GM21717 (cell line): Measurements from ENCODE around the gene ABR.
"Not testable (repeated sequence)": the region's sequence is repeated elsewhere in the genome, so short reads cannot be mapped to it uniquely, and the experiment has no call there.

Source experiments
- ATAC-seq: cut with Tn5 transposase; IDR thresholded peaks from one replicate; pipeline ENCODE4 v1.9.1; 2021; ENCODE audit warnings: mild to moderate bottlenecking, moderate library complexity; ENCODE audit not compliant: unreplicated experiment

The ABR gene

DNA sequence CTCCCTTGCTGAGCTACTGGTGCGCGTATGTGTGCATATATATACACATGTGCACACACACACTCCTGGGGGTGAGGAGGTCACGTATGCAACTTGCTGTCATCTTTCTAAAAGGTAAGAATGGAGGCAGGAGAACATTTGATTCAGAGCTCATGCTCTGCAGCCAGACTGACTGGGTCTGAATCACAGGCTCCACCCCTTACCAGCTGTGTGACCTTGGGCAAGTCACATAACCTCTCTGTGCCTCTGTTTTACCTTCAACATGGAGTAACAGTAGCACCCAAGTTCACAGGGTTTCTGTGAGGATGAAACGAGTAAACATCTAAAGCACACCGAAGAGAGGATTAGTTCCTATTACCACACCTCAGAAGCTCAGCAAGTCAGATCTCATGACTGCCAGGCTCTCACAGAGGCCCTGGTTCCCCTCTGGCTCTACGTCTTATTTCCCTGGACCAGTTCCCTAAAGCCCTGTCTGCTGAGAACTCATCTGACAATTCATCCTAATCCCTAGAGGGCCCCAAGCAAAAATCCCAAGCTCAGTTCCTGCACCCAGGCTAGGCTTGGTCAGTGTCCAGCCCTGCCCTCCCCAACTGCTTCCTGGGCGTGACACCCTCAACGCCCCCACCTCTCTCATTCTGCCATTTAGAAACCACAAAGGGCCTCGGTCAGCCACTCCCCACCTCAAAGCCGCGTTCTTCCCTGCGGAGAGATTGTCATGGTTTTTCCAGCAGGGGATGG lies 28.7 kb downstream of the ABR start:
- no peak for ATAC-seq

DNA sequence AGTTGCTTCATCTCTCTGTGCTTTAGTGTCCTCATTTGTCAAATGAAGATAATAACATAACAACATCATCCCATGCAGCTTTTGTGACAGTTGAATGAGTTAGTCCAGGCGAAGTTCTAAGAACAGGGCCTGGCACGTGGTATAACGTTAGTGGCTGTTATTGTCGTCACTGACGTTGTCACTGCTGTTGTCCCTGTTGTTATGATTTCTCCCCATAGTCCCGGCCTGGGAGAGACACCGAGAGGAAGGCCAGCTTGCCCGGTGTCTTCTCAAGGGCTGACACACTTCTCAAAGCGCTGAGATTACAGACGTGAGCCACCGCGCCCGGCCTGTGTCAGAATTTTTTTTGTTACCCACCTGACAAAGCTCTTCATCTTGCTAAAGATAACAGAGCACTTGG lies 29.9 kb downstream of the ABR start:
- no peak for ATAC-seq

DNA sequence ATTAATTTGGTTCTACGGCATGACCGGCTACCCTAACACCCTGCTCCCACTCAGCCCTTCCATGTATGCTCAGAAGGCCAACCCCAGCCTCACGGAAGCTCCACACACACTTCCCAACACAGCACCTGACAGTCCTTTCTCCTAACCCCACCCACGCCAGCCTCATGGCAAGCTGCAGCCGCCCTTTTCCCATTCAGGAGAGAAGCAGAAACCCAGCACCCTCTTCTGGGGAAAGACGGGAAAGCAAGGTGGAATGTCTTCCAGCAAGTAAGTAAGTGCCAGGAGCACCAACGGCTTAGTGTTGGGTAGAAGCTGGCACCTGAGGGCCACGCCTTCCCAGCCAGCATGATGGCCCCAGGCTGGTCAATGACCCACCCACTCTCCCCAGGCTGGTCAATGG lies 32.1 kb downstream of the ABR start:
- no peak for ATAC-seq

DNA sequence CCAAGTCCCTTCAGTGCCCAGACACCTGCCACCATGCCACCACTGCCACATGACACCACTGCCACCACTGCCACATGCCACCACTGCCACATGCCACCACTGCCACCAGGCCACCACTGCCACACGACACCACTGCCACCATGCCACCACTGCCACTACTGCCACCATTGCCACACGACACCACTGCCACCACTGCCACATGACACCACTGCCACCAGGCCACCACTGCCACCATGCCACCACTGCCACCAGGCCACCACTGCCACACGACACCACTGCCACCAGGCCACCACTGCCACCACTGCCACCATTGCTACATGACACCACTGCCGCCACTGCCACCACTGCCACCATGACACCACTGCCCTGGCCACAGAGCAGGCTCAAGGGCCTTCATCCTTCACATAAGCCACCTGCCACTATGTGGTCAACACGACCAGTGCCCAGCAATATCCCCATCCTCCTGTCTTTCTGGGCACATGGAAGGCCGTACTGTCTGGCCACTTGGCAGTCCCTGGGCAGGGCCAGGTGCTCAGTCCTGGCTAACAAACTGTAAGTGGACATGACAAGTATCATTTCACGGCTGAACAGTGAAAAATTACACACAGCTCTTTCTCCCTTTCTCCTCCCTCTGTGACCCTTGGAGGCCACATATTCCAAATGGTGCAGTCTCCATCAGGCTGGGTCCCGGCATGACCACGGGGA lies 33.1 kb downstream of the ABR start:
- ATAC-seq, result no peak

DNA sequence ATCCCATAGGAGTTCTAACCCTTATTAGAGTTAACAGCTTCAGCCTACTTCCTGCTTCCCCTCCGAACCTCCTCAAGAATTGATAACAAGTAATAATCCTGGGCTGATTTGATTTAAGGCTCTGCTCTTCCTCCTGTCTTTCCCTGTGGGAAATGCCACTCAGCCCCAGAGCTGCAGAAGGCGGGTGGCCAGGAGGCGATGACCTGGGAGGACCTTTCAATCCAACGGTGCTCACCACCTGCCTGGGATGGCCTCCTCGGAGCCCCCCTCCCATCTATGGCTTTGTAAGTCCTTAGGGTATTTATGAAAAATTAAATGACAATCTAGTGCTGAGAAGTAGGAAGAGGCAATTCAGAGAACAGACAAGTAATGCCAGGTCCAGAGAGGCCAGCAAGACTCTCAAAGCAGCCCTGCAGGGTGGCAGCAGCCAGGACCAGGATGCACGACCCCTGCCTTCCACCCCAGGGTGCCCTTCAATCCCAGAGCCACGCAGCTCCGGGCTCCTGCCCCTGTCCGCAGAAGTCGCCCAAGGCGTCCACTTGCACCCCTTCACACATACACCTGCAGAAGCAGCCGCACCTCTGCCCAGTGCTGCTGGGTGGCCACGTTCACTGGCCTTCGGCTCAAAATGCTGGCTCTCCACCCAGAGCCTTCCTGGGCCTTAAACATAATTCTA lies 34.3 kb downstream of the ABR start:
- ATAC-seq, result no peak

DNA sequence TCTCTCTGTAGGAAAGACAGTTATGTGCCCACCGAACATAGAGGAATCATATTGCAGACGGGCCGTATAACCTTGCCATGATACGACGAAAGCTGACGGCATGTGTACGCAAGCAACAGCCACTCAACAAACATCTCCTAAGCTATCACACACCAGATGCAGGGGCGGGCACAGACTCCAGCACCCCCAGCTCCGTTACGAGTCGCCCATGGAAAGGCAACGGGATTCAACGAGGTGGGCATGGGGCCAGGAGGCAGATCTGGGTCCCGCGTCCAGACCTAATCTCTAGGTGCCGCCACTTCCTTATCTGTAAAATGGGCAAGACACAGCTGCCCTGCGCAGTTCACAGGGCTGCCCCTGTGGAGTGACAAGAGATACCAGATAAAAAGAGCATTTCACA lies 35.6 kb downstream of the ABR start:
- ATAC-seq, result no peak

DNA sequence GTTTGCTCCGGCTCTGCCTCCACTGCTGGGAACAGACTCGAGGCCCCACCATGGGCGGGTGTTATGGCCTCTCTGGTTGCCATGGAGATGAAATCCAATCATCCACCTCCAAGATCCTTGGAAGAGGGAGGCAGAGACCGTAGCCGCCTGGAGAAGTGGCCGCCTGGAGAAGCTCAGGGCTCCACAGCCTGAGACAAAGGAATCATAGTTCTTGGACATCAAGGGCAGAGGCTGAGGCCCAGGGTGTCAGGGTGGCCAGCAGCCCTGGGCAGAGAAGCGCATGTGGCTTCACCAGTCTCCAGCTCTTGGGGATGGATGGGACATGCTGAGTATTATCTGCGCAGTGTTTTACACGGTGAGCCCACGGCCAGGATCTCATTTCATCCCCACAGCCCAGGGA lies 36.2 kb downstream of the ABR start:
- ATAC-seq, result no peak

GRCh38 chr17:1142561-1142971 lies 37.2 kb downstream of the ABR start:
- no peak for ATAC-seq

- no peak for ATAC-seq
Observed at GRCh38 chr17:1137465-1137894, 42.3 kb downstream of the ABR start.

GRCh38 chr17:1136748-1137147 lies 43.0 kb downstream of the ABR start:
- ATAC-seq, result no peak

DNA sequence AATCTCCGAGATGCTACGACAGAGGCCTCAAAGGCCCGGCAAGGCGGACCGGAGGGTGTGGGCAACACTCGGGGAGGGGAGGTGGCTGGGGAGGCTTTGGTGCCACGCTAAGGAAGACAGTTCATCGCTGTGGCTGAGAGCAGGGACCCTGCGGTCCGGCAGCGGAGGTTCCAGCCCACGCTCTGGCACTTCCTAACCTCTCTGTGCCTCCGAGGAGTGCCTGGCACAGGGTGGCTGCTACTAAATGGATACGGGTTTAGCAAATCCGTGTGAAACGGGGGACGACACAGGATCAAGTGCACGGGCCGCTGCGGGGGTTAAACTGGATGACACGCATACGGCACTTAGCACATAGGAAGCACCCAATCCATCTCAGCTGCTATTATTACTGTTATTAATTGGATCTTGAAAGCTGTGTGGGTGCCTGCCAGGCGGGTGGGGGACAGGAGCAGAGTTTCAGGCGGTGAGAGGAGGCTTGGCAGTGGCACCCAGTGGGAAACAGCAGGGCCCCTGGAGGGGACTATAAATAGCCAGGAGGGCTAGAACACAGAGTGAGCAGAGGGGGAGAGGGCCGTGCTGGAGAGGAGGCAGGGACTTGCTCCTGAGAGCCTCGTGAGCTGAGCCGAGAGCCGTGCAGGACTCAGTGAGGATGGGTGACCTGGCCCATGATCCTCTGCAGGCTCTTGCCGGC lies 45.0 kb downstream of the ABR start:
- no peak for ATAC-seq

- no peak for ATAC-seq
Observed at GRCh38 chr17:1130191-1130590, 49.6 kb downstream of the ABR start.

DNA sequence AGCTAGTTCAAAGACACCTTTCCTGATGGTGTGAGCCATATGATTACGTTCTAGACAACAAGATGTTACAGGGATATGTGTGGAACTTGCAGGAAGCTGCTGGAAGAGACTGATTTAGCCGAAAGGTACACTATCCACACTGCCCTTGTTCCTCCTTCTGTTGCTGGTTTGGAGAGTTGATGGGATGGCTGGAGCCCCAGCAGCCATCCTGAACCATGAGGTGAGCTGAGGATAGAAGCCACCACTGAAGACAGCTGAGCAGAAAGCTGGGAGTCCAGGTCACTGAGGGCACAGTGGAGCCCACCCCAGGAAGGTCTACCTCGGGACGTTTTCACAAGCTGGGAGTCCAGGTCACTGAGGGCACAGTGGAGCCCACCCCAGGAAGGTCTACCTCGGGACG lies 51.3 kb downstream of the ABR start:
- ATAC-seq, result not testable (repeated sequence)

GRCh38 chr17:1126801-1127550 lies 52.8 kb downstream of the ABR start:
- ATAC-seq, result no peak

DNA sequence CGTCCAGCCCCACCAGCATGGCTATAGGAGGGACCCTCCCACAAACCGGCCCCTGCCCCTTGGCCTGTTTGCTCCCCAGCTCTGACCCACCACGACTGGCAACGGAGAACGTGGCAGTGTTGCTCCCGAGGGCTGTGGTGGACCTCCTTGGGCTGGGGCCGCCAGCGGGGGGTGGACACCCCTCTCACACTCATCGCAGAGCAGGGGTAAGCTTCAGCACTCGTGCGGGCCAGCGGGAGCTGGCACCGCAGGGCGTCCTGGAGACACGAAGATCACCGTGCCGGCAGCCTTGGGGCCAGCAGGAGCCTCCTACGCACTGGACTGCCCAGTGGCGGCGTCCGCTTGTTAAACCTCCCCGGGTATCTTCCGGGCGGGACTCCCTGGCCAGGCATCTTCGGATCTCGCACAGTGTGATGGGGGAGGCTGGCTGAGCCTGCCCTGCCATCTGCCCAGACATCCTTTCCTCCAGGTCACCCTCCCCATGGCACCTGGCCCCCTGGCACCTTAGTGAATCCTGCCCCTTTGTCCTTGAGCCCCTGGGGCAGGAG lies 53.5 kb downstream of the ABR start:
- ATAC-seq, result no peak

GRCh38 chr17:1125788-1126145 lies 54.0 kb downstream of the ABR start:
- ATAC-seq, result no peak

DNA sequence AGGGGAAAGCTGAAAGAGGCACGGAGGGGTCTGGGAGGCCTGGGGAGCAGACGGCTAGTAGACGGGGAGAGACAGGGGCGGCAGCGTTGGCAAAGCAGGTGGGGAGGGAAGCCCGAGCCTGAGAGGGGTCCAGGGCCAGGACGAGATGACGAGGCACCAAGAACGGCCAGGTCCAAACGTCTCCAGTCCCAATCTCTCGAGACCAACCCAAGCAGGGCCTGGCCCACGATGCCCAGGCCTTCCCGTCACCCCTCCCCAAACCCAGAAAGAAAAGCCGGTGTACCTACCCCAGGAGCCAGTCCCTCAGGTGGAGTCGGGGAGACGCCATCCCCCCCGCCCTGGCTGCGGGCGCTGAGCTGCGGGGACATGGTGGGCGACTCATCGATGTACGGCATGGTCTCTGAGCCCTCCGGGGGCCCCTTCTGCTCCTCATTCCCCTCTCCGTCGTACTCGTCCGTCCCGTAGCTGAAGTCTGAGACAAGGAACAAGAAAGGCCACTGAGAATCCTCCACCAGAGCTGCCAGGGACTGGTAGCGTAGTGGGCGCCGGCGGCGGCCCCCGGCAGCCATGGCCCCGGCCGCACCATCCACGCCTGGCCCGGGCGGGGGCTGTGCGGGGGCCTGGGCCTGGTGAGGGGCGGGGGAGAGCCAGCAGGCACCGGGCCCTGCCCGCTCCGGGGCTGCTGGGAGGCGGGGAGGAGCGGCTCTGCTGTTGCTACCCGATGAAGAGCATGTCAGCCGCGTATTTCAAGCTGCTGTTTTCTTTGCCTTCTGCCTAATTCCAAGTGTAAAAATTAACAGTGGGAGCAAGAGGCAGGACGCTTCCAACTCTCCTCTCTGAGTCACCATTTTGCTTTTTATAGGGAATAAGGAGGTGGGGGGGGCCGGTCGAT lies 54.6 kb downstream of the ABR start:
- no peak for ATAC-seq

DNA sequence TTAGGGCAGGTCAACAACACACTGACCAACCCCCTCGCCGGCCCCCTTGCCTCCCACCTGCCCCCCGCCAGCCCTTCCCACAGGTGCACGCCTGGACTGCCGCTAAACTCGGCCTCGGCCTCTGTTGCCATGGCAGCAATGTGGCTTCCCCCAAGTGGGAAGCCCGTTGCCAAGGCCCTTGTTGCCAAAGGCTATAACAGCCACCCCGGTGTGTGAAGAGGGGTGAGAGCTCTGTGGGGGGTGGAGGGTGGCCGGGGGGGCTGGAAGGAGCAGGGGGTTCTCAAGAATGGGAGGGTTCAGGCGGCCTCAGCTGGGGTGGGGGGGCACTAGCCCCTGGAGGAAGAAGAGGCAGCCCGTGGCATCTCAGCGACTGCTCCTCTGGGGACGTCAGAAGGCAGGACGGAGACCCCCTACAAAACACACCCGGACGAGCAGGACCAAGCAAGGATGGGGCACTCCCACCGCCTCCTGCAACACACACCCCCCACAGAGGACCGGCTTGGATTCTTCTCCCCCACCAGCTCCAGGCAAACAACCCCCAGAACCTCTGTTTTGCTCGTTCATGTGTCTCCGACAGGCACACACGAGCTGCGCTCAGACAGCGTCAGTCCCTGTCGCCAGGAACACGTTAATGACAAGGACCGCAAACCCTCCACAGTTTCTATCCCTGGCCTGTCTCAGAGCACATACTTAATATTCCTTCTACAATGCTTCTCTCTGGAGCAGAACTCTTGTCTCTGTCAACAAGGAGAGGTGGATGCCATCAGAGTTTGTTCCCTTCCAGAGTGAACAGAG lies 55.7 kb downstream of the ABR start:
- no peak for ATAC-seq

GRCh38 chr17:1123393-1123831 lies 56.4 kb downstream of the ABR start:
- ATAC-seq, result no peak
